HG03066 (cell line): Measurements from ENCODE around the gene CES3.
"Not testable (repeated sequence)": the region's sequence is repeated elsewhere in the genome, so short reads cannot be mapped to it uniquely, and the experiment has no call there.

Source experiments
- ATAC-seq: cut with Tn5 transposase; IDR thresholded peaks from one replicate; pipeline ENCODE4 v1.9.1; 2021; ENCODE audit warnings: low read depth; ENCODE audit not compliant: unreplicated experiment

The CES3 gene

GRCh38 chr16:66944971-66945370, 16.1 kb upstream of the CES3 start:
- ATAC-seq, result not testable (repeated sequence)

GRCh38 chr16:66945939-66946338, 15.1 kb upstream of the CES3 start:
- ATAC-seq, result no peak

- ATAC-seq, result no peak
Measured at GRCh38 chr16:66946541-66946940, 14.5 kb upstream of the CES3 start.

- no peak for ATAC-seq
Measured at GRCh38 chr16:66946974-66947301, 14.1 kb upstream of the CES3 start.

- no peak for ATAC-seq
Measured at GRCh38 chr16:66947302-66948065, 13.6 kb upstream of the CES3 start.

GRCh38 chr16:66948134-66948836, 12.8 kb upstream of the CES3 start:
- no peak for ATAC-seq

- ATAC-seq, result no peak
Measured at GRCh38 chr16:66948837-66949225, 12.2 kb upstream of the CES3 start.

DNA sequence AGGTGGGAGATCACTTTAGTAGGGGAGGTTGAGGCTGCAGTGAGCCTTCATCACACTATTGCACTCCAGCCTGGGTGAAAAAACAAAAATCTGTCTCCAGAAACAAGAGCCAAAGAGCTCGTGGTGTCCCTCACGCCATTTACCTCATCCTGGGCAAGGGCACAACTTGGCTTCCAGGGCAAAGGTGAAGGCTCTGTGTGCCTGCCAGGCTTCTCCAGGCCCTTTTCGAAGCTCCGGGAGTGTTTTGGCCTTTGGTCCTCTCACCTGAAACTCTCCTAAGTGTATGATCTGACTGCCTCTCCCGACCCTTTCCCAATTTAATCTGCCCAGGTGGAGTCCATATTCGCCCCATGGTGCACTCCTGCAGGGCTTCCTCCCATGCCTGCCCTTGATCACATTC, 11.6 kb upstream of the CES3 start:
- no peak for ATAC-seq

DNA sequence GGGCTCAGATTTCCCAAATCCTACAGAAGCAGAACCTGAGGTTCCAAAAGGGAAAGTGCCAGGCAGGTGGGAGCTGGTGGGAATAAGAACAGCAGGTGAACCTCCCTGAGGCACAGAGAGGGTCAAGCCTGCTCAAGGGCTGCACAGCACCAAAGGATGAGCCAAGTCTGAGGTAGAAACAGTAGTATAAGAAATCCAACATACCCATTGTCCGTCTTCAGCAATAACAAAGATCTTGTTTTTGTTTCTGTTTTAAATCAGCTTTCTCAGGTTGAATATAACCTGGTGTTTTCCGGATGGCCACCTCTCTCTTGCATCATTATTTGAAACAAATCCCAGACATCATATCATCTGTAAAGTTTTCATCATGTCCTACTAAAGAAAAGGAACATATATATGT, 10.6 kb upstream of the CES3 start:
- ATAC-seq, result no peak

GRCh38 chr16:66950971-66951790, 9.9 kb upstream of the CES3 start:
- ATAC-seq, result no peak

DNA sequence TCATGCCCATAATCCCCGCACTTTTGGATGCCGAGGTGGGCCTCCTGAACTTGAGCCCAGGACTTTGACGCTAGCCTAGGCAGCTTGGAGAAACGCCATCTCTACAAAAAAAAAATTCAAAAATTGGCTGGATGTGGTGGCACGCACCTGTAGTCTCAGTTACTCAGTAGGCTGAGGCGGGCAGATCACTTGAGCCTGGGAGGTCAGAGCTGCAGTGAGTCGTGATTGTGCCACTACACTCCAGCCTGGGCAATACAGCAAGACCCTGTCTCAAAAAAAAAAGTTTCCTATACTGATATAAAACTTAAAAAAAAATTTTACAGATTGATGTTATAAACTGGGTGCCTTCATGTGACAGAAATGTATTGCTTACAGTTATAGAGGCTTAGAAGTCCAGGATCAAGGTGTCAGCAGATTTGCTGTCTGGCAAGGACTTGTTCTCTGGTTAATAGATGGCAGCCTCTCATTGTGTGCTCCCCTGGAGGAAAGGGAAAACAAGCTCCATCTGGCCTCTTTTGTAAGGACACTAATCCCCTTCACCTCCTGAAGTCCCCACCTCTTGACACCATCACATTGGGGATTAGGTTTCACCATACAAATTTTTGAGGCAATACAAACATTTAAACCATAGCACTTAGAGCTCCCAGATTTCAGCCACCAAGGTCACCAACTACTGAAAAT, 8.5 kb upstream of the CES3 start:
- ATAC-seq, result no peak

DNA sequence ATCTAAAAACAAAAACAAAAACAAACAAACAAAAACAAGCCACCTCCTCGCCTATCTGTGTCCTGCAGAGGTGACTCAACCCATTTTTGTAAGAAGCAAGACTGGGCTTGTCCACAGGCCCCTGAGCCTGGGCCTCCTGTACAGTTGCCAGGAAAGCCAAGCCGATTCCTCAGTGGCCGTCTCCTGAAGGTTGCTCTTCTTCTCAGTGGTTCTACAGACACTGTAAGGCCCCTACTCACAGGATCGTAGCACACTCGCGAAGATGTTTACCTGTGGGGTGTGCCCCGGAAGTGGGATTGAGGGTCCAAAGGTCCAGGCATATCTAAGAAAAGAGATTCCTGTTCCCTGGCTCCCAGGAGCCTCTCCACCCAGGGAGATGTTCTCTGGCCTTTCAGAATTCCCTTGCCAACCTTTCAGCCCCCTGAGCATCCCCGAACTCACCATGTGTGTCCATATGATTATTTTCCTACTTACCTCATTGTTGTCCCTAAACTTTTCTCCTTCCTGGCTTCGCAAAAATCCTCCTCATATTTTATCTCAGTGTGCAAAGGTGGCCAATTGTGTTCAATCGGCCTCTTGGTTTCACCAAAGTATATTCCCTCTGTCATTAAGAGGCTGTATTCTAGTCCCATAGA, 7.5 kb upstream of the CES3 start:
- ATAC-seq, result no peak

DNA sequence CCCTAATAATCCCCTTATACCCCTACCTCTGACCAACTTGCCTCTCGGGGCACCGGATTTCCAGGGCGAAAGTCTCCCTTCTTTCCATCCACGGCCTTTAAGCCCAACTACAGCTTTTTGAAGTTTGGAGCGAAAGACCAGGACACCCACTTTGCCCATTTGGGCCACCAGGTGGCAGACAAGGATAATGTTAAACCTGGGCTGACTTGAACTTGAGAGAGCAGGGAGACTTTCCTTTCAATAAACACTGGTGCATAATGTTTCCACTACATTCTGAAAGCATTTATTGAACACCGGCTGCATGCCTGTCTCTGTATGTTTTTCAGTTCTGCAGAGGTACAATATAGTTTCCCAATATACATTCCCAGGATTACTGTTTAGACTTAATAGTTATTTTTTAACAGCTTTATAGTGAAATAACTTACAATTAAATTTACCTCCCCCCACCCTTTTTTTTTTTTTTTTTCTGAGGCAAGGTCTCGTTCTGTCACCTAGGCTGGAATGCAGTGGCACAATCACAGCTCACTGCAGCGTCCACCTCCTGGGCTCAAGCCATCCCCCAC, 6.9 kb upstream of the CES3 start:
- ATAC-seq, result no peak

DNA sequence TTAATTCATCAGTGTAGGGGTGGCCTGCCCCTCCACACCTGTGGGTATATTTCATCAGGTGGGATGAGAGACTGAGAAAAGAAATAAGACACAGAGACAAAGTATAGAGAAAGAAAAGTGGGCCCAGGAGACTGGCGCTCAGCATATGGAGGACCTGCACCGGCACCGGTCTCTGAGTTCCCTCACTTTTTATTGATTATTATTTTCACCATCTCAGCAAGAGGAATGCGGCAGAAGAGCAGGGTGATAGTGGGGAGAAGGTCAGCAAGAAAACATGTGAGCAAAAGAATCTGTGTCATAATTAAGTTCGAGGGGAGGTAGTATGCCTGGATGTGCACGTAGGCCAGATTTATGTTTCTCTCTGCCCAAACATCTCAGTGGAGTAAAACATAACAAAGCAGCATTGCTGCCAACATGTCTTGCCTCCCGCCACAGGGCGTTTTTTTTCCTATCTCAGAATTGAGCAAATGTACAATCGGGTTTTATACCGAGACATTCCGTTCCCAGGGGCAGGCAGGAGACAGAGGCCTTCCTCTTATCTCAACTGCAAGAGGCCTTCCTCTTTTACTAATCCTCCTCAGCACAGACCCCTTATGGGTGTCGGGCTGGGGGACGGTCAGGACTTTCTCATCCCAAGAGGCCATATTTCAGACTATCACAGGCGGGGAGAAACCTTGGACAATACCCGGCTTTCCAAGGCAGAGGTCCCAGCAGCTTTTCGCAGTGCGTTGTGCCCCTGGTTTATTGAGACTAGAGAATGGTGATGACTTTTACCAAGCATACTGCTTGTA, 5.5 kb upstream of the CES3 start:
- not testable (repeated sequence) for ATAC-seq

DNA sequence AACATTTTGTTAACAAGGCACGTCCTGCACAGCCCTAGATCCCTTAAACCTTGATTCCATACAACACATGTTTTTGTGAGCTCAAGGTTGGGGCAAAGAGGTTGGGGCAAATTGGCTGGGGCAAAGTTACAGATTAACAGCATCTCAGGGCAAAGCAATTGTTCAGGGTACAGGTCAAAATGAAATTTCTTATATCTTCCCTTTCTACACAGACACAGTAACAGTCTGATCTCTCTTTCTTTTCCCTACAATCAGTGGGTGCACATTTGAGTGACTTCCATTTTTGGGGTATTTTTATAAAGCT, 5.0 kb upstream of the CES3 start:
- not testable (repeated sequence) for ATAC-seq

DNA sequence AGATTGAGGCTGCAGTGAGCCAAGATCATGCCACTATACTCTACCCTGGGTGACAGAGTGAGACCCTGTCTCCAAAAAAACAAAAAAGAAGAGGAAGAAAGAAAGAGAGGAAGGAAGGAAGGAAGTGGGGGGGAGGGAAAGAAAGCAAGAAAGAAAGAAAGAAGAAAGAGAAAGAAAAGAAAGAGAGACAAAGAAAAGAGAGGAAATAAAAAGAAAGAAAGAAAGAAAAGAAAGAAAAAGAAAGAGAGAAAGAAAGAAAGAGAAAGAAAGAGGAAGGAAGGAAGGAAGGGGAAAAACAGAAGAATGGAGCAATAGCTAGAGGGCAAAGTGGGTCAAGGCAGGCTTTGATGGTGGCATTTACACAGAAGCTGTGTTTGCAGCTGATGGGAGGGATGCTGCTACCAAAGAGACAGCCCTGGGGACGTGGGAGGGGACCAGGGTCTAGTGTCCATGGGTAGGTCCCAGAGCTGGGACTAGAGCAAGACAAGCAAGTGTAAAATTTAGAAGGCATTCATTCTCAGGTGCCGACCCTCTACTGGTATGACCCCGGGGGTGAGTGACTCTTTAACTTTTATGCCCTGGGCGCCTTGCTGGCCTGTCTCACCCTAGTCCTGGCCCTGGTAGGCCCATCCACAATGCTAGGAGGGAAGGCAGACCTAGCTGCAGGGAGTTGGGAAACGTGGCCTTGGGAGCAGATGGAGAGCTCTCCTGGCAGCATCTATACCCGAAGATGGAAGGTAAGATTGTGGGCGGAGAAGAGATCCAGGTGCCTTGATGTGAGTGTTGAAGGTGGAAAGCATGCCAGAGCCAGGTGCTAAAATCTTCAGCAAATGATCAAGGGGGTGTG, 2.0 kb upstream of the CES3 start:
- ATAC-seq, result no peak

GRCh38 chr16:66959704-66960161, 1.3 kb upstream of the CES3 start:
- no peak for ATAC-seq

DNA sequence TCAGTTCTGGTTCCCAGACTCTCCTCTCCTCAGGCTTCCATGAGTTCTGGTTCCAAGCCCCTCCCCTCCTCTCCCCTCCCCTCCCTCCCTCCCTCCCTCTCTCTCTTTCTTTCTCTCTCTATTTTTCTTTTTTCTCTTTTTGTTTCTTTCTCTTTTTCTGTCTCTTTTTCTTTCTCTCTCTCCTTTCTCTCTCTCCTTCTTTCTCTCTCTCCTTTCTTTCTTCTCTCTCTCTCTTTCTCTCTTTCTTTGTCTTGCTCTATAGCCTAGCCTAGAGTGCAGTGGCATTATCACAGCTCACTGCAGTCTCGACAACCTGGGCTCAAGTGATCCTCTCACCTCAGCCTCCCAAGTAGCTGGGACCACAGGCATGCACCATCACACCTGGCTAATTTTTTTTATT, 796 bp upstream of the CES3 start:
- no peak for ATAC-seq

DNA sequence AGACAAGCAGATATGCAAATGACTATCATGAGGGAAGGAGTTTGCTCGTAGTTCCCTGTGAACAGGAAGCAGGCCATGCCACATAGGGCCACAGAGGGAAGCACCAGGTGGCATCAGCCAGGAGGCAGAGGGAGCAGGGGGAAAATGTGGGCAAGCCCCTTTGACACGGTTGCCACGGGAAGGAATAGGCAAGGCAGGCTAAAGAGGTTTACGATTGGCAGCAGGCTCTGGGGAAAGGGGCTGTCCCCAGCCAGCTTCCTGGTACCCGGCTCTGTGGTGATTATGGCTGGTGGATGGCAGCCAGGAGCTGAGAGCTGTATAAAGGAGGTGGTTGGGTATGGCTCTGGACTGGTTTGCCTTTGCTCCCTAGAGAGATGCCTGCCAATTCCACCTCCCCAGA, 848 bp downstream of the CES3 start:
- ATAC-seq, result no peak
